Measurements from ENCODE around the gene APBB1IP. TPM values are rescaled to one million over a fixed set of nuclear protein-coding genes. Genes with fewer than 3 reads are reported as not detected.

APBB1IP gene
- total RNA-seq, 1 donor from 2014 or later: 16.1 TPM

Other genes starting within 250 kb of the APBB1IP start
- gene GAD2, start 221.6 kb upstream of the APBB1IP start, total RNA-seq: not detected